K562 (cell line): ENCODE results near the gene CCR7. TPM values are rescaled to one million over a fixed set of nuclear protein-coding genes. Genes with fewer than 3 reads are reported as not detected.
A peak's percentile ranks its signal among the peaks of the same experiment; 100 is the strongest.

Experiments
- ASH1L ChIP-seq: fragments of 450-650 bp; IDR thresholded peaks from 2 replicates; pipeline ENCODE4 v1.6.1; 2018; ENCODE audit warnings: borderline replicate concordance, mild to moderate bottlenecking, low read depth; ENCODE audit not compliant: partially characterized antibody
- BACH1 ChIP-seq: fragments of 200-800 bp; sonication (Bioruptor generic); IDR thresholded peaks from 2 replicates; pipeline ENCODE4 v1.6.1; 2016; ENCODE audit warnings: missing genetic modification characterization, missing compliant biosample characterization
- CBX3 ChIP-seq, 2 experiments: IDR thresholded peaks; 1 replicate in 1 of 2; 2 replicates in 1 of 2; pipeline ENCODE4 v1.6.1; 2012; ENCODE audit warnings: inconsistent platforms in 2 of 2, low read length in 2 of 2, borderline replicate concordance in 1 of 2, control low read depth in 1 of 2
- E2F3 ChIP-seq: fragments of 250-450 bp; sonication (Bioruptor Pico); IDR thresholded peaks from 2 replicates; pipeline ENCODE4 v1.4.0; 2020; ENCODE audit warnings: mild to moderate bottlenecking
- E2F4 ChIP-seq: sonication (generic); formaldehyde crosslinking; IDR thresholded peaks from 2 replicates; pipeline ENCODE4 v1.8.0; 2022; ENCODE audit warnings: mild to moderate bottlenecking, low read depth, missing genetic modification reagents
- GABPA ChIP-seq: fragments of 200-800 bp; sonication (Bioruptor generic); conservative IDR thresholded peaks from 2 replicates; pipeline ENCODE4 v1.6.1; 2016; ENCODE audit warnings: low read depth, missing genetic modification characterization, missing compliant biosample characterization
- GABPB1 ChIP-seq: sonication (generic); formaldehyde crosslinking; IDR thresholded peaks from 2 replicates; pipeline ENCODE4 v1.8.0; 2022; ENCODE audit warnings: mild to moderate bottlenecking, missing genetic modification reagents
- HDAC6 ChIP-seq: IDR thresholded peaks from 2 replicates; pipeline ENCODE4 v1.6.1; 2012; ENCODE audit warnings: low read depth, mild to moderate bottlenecking, control low read depth, inconsistent platforms, low read length, moderate library complexity
- KAT2B ChIP-seq: IDR thresholded peaks from one replicate; pipeline ENCODE4 v1.6.1; 2012; ENCODE audit warnings: low read depth, mild to moderate bottlenecking, control low read depth, inconsistent platforms, low read length, moderate library complexity
- NONO ChIP-seq, 2 experiments: fragments of 200-400 bp in 1 of 2; fragments of 450-650 bp in 1 of 2; formaldehyde crosslinking in 1 of 2; IDR thresholded peaks; 2 replicates each; pipeline ENCODE4 v1.6.1; 2017; ENCODE audit warnings: low read depth in 2 of 2, mild to moderate bottlenecking in 2 of 2, moderate library complexity in 2 of 2, low read length in 1 of 2
- PHB ChIP-seq: fragments of 250-450 bp; sonication (Bioruptor Pico); IDR thresholded peaks from 2 replicates; pipeline ENCODE4 v1.5.0; 2021
- POU5F1 ChIP-seq: fragments of 150-350 bp; IDR thresholded peaks from 2 replicates; pipeline ENCODE4 v1.6.1; 2014; ENCODE audit warnings: borderline replicate concordance, low read length, low read depth, mild to moderate bottlenecking; ENCODE audit not compliant: partially characterized antibody
- RFX7 ChIP-seq: fragments of 250-450 bp; sonication (Bioruptor Pico); IDR thresholded peaks from 2 replicates; pipeline ENCODE4 v1.5.1; 2021; ENCODE audit warnings: mild to moderate bottlenecking
- SRSF7 ChIP-seq: fragments of 200-400 bp; formaldehyde crosslinking; optimal IDR thresholded peaks from 2 replicates; pipeline ENCODE3; 2017; ENCODE audit warnings: mild to moderate bottlenecking, low read depth, low read length
- TARDBP ChIP-seq: fragments of 450-650 bp; IDR thresholded peaks from 2 replicates; pipeline ENCODE4 v1.6.1; 2016
- TCF7 ChIP-seq: sonication (generic); IDR thresholded peaks from 2 replicates; pipeline ENCODE4 v1.6.1; 2016; ENCODE audit warnings: antibody characterized with exemption, borderline replicate concordance
- UBTF ChIP-seq, 2 experiments: IDR thresholded peaks; 2 replicates each; pipeline ENCODE4 v1.6.1; 2012; ENCODE audit warnings: improper control_type of control experiment in 2 of 2, low read depth in 2 of 2, low read length in 2 of 2, borderline replicate concordance in 1 of 2
- YBX1 ChIP-seq: fragments of 450-650 bp; IDR thresholded peaks from 2 replicates; pipeline ENCODE4 v1.7.1; 2016; ENCODE audit warnings: mild to moderate bottlenecking
- polyA plus RNA-seq, 8 experiments: library from polyadenylated mRNA; depleted of rRNA in 4 of 8; stranded (reverse) in 5 of 8; unstranded in 3 of 8; fragments of >200 nt; fragmentation: Nextera tagmentation in 2 of 8; fragmentation: Illumina TruSeq in 1 of 8; extraction: Ambion mirVana in 2 of 8; extraction: Trizol in 1 of 8; gene quantifications; 2 replicates each; pipeline versions ENCODE4 v1.2.1 to v1.2.3, GENCODE V29; 2011 to 2014; ENCODE audit warnings: inconsistent platforms in 1 of 8, missing spikeins in 1 of 8
- total RNA-seq, 7 experiments: library from RNA; depleted of rRNA in 6 of 7; stranded (reverse); fragments of >200 nt in 6 of 7; fragmentation: Illumina TruSeq in 2 of 7; extraction: Trizol in 2 of 7; gene quantifications; 2 replicates each; pipeline versions ENCODE4 v1.2.1 to v1.2.3, GENCODE V29; 2011 to 2021; ENCODE audit warnings: low replicate concordance in 1 of 7
- TF ChIP-seq, protein P1 (sequence below), 2 experiments: fragments of 150-350 bp in 1 of 2; IDR thresholded peaks; 2 replicates each; pipeline ENCODE4 v1.6.1; 2012 to 2016; ENCODE audit warnings: low read depth in 2 of 2, low read length in 2 of 2, mild to moderate bottlenecking in 1 of 2, moderate library complexity in 1 of 2
- TF ChIP-seq, protein P2 (sequence below): IDR thresholded peaks from 3 replicates; pipeline ENCODE4 v1.6.1; 2011; ENCODE audit warnings: borderline replicate concordance, mild to moderate bottlenecking; ENCODE audit not compliant: insufficient read length, insufficient read depth

CCR7 gene
- total and polyA plus RNA-seq, 9 of the 15 experiments (the other 6 are each of a cell fraction or from before 2014, with no cell fraction given): 0.14 to 1.4 (median 0.56) TPM

GRCh38 chr17:40560592-40561293 is 4.5 kb downstream of the CCR7 start (continued):
- TF ChIP-seq, protein P1, sequence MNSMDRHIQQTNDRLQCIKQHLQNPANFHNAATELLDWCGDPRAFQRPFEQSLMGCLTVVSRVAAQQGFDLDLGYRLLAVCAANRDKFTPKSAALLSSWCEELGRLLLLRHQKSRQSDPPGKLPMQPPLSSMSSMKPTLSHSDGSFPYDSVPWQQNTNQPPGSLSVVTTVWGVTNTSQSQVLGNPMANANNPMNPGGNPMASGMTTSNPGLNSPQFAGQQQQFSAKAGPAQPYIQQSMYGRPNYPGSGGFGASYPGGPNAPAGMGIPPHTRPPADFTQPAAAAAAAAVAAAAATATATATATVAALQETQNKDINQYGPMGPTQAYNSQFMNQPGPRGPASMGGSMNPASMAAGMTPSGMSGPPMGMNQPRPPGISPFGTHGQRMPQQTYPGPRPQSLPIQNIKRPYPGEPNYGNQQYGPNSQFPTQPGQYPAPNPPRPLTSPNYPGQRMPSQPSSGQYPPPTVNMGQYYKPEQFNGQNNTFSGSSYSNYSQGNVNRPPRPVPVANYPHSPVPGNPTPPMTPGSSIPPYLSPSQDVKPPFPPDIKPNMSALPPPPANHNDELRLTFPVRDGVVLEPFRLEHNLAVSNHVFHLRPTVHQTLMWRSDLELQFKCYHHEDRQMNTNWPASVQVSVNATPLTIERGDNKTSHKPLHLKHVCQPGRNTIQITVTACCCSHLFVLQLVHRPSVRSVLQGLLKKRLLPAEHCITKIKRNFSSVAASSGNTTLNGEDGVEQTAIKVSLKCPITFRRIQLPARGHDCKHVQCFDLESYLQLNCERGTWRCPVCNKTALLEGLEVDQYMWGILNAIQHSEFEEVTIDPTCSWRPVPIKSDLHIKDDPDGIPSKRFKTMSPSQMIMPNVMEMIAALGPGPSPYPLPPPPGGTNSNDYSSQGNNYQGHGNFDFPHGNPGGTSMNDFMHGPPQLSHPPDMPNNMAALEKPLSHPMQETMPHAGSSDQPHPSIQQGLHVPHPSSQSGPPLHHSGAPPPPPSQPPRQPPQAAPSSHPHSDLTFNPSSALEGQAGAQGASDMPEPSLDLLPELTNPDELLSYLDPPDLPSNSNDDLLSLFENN (IDR thresholded peaks at IDR 0.05; ENCODE audit: low read depth in 2 of 2, low read length in 2 of 2): no peak
- TF ChIP-seq HDAC6 (no peak), E2F3 (CRISPR knock-in tag) (no peak), POU5F1 (no peak), NONO (IDR thresholded peaks at IDR 0.05; ENCODE audit: low read depth in 2 of 2, low read length in 1 of 2) (no peak), TCF7 (0 out of 2 replicates have a peak, but pooled peaks have one; percentile 40), PHB (CRISPR knock-in tag) (no peak), CBX3 (IDR thresholded peaks at IDR 0.05; ENCODE audit: borderline replicate concordance in 1 of 2, low read length in 2 of 2) (no peak), YBX1 (no peak), GABPB1 (CRISPR knock-in tag) (no peak; the same call in 1 of the 2 replicates), RFX7 (no peak), SRSF7 (no peak), KAT2B (no peak), ASH1L (no peak), GABPA (tag) (peak; percentile 67), BACH1 (tag) (no peak), TARDBP (no peak), E2F4 (CRISPR knock-in tag) (no peak), UBTF (IDR thresholded peaks at IDR 0.05; ENCODE audit: borderline replicate concordance in 1 of 2, low read depth in 2 of 2, low read length in 2 of 2) (no peak)
- TF ChIP-seq, protein P2, sequence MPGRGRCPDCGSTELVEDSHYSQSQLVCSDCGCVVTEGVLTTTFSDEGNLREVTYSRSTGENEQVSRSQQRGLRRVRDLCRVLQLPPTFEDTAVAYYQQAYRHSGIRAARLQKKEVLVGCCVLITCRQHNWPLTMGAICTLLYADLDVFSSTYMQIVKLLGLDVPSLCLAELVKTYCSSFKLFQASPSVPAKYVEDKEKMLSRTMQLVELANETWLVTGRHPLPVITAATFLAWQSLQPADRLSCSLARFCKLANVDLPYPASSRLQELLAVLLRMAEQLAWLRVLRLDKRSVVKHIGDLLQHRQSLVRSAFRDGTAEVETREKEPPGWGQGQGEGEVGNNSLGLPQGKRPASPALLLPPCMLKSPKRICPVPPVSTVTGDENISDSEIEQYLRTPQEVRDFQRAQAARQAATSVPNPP: no peak
